NCI-H2227 (cell line): Measurements from ENCODE around the gene EIF3K.

Source experiments
- DNase-seq: peaks from one replicate; lab custom pipeline; 2025; ENCODE audit not compliant: unreplicated experiment; lab: John Stamatoyannopoulos, UW

EIF3K gene

DNA sequence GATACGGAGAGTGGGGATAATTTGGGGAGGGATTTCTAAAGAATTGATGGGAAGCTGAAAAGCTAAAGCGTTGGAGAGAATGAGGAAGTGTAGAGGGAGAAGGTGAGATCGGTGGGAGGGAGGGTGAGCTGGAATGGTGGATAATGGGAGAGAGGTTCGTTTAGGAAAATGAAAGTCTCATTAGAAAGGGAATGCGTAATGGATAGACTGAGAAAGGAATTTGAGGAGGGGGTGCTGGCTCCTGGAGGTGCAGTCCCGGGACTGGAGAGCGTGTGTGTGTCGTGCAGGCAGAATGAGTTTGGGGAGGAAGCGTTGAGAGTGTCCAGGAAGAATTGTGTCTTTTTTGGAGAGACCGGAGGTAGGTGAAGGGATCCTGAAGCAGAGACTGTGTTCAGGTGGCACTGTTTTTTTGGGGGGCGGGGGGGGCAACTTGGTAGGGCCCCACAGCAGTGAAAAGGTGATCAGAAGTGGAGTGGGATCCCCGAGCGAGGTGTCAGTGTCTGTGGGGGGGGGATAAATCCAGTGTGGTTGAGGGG is 29.8 kb downstream of the EIF3K start:
- no peak for DNase-seq

GRCh38 chr19:38649305-38650171 is 30.6 kb downstream of the EIF3K start:
- DNase-seq: peak; percentile 64

GRCh38 chr19:38650172-38650775 is 31.3 kb downstream of the EIF3K start:
- DNase-seq: no peak

GRCh38 chr19:38650911-38651584 is 32.1 kb downstream of the EIF3K start:
- no peak for DNase-seq

DNA sequence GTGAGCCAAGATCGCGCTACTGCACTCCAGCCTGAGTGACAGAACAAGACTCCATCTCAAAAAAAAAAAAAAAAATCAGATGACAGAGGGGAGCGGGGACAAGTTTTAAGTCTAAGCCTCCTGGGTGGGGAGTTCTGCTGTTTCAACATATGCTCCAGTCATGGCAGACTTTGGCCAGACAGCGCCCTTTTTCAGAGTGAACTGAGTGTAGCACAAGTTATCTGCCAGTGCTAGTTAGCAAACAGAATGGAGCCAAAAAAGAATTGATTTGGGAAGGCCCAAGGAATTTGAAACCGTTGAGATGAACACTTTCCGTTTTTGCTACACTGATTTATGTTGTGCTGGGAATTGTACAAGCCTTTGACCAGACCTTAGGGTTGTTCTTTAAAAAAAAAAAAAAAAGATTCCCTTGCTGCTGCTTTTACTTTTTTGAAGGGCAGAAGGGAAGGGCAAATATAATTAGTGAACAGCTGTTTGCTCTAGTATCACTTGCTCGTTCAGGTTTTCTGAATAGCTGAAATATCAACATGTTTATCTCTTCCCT is 34.1 kb downstream of the EIF3K start:
- DNase-seq: no peak

GRCh38 chr19:38654628-38655055 is 35.7 kb downstream of the EIF3K start:
- DNase-seq: peak; percentile 64

GRCh38 chr19:38655148-38655824 is 36.3 kb downstream of the EIF3K start:
- DNase-seq: no peak

GRCh38 chr19:38656171-38656981 is 37.4 kb downstream of the EIF3K start:
- DNase-seq: no peak

DNA sequence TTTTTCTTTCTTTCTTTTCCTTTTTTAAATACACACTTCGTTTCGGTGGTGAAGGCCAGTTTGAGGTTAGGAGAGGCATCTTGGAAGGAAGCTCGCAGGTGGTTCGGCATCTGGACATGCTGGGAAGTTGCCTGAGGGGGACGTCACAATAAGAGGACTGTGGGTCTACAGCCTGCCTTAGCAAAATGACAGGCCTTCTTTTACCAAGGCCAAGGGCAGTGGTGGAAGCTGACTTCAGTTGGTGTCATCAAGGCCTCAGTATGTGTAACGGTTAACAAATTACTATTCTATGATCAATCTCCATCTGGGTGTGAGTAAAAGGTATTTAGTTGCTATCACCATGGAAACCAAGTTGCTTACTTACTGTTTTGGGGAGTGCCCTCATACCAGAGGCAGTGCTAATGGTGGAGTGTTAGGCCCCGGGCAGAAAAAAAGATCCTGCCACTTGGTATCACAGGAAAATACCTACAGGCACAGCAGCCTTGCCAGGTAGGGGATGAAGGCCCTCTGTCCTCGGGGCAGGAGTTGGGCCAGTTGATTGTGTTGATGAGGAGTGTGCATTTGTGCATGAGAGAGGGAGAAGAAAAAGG is 38.7 kb downstream of the EIF3K start:
- peak; percentile 65 for DNase-seq

DNA sequence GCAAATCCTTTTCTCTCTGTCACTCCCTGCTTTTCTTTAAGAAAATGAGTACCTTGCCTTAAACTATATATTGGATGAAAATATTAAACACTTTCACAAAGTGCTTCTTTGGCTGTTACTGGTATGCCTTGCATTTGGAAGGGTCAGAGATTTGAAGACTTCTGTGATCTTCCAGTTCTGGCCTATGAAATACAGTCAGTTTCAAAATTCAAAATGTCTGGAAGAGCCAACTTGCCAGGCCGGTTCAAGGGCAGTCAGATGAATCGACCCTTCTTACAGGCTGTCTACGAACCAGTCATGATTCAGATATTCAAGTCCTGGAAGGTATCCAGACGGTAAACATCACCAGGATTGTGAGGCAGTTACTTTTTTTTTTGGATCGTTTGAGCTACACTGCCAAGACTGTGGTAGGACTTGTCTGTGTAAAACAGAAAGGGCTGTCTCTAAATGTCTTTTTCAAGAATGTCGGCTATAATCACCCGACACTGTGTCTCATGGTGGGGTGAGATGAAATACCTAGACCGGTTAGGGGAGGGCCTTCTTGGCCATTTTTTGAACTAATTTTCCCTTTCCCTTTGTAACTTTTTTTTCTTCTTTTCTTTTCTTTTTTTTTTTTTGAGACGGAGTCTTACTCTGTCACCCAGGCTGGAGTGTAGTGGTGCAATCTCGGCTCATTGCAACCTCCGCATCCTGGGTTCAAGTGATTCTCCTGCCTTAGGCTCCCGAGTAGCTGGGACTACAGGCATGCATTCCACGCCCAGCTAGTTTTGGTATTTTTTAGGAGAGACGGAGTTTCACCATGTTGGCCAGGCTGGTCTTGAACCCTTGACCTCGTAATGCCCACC is 39.7 kb downstream of the EIF3K start:
- no peak for DNase-seq

DNA sequence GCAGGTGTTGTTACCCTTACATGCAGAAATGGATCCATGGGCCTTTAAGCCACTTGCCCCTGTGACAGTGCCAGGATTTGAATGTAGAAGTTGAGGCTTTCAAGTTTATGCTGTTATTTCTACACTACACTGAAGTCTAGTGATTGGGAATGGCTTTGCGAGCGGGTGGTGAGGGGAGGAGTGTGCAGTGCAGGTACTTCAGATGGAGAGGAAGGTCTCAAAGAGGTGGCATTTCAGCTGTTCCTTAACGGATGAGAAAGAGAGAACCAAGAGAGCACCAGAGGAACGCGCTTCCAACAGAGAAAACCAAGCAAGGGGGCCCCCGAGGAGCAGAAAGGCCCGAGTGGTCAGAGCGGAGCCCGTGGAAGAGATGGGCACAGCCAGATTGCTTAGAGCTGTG is 41.7 kb downstream of the EIF3K start:
- DNase-seq: no peak

DNA sequence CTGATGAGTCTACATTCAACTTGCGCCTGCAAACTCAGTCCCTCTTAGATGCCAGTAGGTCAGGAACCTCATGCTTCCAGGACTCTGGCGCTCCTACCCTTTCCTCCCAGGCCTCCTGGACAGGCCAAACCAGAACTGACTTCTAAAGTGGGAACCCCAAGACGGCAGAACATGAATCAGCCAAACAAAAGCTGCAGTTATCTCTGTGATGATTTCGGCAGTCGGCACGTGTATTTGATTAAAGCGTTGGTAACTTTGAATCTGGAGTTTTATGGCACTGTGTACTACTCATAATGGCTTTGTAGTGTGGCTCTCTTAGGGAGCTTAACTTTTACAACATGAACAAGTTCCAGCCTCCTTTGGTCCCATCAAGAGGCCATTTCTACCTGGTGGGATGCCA is 42.1 kb downstream of the EIF3K start:
- no peak for DNase-seq

GRCh38 chr19:38661996-38662395 is 43.0 kb downstream of the EIF3K start:
- no peak for DNase-seq

DNA sequence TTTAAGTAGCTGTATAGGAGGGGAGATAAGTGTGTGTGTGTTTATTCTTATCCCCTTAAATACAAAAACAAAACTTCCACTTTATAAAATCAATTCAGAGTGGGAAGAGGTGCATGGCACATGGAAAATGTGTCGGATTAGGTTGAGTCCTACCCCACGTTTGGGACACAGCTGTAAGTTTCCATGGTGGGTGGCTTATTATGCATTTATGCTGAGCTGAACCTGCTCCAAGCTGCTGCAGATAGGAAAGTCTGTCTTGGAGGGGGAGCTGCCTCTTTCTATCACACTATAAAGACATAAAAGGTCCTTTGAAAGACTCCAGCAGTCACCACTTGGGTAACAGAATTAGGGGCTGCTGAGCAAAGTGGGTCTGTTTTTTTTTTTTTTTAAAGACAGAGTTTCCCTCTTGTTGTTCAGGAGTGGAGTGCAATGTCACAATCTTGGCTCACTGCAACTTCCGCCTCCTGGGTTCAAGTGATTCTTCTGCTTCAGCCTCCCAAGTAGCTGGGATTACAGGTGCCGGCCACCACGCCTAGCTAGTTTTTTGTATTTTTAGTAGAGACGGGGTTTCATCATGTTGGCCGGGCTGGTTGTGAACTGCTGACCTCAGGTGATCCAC is 43.7 kb downstream of the EIF3K start:
- DNase-seq: no peak

DNA sequence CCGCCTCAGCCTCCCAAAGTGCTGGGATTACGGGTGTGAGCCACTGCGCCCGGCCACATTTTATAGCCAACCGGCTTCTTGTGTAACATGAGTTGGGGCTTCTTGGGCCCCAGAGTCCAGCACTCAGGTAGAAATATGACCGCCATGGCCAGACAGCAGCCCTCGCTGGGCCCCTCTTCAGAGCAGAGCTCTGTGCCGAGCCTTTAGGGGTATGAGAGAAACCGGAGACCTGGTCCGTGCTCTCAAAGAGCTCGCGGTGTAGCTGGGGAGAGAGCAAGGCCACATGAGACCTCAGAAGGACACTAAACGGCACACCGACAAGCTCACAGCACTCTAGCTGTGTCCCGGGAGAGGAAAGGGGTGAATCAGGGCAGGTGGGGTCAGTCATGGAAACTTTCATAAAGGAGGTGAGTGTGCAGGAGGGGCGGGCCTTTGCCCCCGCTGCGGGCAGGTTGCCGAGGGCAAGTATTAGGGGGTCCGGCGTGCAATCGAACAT is 44.2 kb downstream of the EIF3K start:
- DNase-seq: no peak

DNA sequence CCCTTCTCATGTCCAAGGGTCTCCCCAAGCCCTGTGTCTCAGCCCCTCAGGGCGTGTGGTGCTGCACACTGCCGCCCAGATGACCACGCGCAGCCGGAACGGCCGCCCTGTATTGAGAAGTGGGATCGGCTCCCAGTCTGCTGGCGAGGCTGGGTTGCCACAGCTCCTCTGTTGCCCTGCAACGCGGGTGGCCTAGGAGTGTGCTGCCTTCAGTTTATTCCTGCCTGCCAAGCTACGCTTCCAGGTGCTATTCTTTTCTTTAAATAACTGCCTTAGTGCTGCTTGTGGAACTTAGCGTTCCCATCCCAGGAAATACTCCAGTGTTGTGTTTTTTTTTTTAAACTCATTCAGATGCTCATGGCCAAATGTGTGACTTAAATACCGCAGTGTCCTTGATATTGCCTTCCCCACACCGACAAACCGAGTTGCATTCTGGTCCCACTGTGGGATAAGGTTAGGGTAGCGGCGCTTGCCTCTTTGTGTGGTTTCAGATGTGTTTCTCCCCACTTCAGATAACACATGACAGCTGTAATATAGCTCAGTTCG is 45.0 kb downstream of the EIF3K start:
- DNase-seq: no peak

DNA sequence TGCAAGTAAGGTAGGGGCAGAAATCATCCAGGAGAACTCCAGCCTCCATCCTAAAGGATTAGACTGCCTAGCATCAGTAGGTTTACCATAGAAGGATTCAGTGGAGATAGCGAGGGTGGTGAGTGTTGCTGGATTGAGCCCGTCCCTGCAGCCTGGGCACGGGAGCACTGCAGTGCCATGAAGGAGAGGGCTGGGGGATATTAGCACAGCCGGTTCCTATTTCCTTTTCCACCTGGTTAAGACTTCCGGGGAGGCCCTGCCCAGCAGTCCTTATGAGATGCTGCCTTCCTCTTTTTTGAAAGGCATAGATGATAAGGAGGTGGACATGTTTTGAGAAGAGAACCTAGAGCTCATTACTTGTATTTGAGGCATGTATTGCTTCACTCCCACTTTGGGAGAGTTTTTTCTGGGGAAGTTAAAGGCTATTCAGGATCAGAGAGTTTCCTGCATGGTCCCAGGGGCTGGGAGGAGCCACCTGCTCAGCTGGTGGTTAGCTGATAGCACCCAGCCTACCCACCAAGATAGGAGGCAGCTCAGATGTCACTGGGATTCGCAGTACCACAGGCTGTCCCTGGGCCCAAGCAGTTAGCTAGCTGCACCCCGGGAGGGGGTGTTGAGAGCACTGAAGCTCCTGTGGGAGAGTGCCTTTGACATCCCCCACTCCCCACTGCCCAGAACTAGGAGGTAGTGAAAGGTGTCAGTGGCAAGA is 45.7 kb downstream of the EIF3K start:
- DNase-seq: no peak
